ENCODE data around the gene SLMAP. TPM values are rescaled to one million over a fixed set of nuclear protein-coding genes. Genes with fewer than 3 reads are reported as not detected.
"Not testable (repeated sequence)": the region's sequence is repeated elsewhere in the genome, so short reads cannot be mapped to it uniquely, and the experiment has no call there.

SLMAP gene
- polyA plus RNA-seq, 3 donors: 7.8 to 21.8 (median 17.9) TPM

DNA sequence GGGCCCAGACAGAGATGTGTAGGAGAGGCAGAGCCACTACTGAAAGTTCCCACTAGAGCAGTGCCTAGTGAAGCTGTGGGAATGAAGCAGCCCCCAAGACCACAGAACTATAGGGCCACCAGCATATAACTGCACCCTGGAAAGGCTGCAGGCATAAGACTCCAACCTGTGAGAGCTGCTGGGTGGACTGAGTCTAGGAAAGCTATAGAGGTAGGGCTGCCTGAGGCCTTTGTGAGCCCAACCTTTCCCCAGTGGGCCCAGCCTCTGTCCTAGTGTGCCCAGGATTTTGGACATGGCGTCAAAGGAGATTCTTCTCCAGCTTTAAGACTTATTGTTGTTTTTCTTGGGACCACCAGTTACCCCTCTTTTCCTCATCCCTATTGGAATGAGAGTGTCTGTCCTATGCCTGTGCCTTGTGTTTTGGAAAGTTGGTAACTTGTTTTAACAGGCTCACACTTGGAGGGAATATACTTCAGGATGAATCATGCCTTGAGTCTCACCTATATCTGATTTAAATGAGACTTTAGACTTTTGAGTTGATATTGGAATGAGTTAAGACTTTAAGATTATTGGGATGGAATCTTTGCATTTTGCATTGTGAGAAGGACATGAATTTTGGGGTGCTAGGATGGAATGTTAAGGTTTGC lies 28.1 kb downstream of the SLMAP start:
- H3K27ac ChIP-seq (ENCODE audit: low read depth, low read length): no peak overlapping the region
- WGBS, 3 donors: 96 to 100% (median 100%) methylated on average over 1 of the region's 1 CpG

DNA sequence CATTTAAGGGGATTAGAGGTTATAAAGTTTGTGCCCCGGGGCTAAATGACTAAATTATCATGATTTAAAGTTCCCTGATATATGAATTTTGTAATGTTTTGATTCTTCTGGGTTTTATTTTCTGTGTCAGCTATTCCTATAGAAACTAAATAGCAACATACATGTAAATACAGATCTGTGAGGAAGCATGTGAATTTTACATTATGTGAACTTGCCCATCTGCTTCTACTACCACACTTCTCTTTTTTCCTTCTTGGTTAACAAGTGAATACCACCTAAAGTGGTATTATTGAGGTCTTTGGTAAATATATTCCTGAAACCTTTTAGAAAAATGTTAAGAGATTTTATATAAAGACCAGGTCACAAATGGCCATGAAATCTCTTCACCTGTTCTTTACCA lies 29.3 kb downstream of the SLMAP start:
- no peak overlapping the region for H3K27ac ChIP-seq (ENCODE audit: low read depth, low read length)
- WGBS, 3 donors: 73 to 87% (median 74%) methylated on average over 1 of the region's 1 CpG

DNA sequence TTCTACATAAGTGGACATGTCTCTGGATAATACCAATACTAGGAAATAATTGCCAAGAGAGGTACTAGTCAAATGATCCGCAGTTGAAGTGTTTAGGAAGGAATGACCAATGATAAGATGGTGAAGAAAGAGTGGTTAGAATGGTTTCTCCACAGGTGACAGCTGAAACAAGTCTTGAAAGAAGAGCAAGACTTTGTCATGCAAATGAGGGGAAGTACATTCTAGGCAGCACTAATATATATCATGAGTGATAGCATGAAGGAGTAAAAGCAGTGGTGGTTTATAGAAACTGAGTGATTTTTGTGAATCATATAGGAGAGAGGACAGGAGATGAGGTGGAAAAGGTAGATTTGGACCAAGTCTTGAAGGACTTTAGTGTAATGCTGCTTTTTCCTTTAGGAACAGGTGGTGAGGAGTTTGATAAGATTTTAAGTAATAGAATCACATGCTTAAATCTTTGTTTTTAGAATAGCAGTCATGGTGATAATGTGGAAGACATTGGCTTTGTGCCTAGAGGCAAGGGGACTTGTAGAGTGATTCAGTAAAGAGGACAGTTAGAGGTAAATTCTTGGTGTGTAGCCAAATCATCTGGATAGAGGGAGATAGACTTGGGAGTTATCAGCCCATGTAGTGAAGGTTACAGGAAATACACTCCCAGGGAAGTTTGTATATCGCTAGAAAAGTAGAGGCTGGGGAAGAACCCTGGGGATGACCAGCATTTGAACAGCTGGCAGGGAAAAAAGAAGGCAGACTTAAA lies 31.9 kb downstream of the SLMAP start:
- H3K27ac ChIP-seq (ENCODE audit: low read depth, low read length): no peak overlapping the region
- 57 to 76% (median 64%) methylated on average over 2 of the region's 2 CpGs for WGBS, 3 donors

DNA sequence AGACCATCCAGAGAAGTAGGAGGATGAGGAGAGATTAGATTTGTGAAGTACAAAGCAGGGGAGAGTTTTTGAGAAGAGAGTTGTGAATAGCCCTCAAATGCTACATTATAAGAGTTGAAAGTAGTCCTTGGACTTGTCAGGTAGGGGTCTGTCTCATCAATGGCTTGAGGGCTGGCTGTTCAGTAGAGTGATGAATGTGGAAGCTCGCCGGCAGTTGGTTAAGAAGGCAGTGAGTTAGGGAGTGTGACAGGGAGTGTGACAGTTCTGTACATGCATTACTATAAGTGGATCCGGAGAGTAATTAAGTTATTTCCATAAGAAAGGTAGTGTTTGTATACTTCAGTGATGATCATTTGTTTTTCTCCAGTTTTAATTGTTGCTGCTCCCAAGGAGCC lies 32.5 kb downstream of the SLMAP start:
- no peak overlapping the region for H3K27ac ChIP-seq (ENCODE audit: low read depth, low read length)
- WGBS, 3 donors: 85 to 98% (median 89%) methylated on average over 3 of the region's 3 CpGs

DNA sequence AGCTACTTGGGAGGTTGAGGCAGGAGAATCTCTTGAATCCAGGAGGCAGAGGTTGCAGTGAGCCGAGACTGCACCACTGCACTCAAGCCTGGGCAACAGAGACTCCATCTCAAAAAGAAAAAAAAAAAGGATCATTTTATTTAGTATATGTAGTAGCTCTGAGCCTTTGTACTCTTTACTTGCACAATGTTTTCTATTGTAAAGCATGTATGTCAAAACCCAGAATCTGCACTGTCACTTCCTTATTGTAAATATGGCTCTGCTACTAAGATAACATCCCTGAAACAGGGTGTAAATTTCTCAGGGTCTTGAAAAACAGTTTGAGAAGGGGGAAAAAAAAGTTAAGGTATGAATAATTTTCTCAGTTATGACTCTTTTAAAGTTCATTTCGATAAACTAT lies 35.1 kb downstream of the SLMAP start:
- 68 to 86% (median 80%) methylated on average over 2 of the region's 2 CpGs for WGBS, 3 donors
- H3K27ac ChIP-seq (ENCODE audit: low read depth, low read length): no peak overlapping the region

DNA sequence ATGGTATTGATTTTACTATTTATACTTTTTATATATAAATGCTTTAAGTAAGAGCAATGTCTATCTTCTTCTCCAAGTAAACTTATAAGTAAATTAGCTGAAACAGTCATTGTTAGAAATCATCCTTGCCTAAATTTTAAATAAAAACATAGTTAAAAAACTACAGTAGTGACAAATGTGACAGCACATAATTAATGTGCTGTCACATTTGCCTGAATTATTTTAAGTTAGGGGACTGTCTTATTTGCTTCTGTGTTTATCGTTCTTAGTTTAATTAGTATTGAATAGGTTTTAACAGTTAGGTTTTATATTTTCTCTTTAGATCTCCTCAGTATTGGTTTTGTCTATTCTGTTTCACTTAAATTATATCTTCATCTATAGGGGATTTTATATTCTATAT lies 36.1 kb downstream of the SLMAP start:
- H3K27ac ChIP-seq (ENCODE audit: low read depth, low read length): no peak overlapping the region
- WGBS, 3 donors: 76 to 86% (median 76%) methylated on average over 1 of the region's 1 CpG

DNA sequence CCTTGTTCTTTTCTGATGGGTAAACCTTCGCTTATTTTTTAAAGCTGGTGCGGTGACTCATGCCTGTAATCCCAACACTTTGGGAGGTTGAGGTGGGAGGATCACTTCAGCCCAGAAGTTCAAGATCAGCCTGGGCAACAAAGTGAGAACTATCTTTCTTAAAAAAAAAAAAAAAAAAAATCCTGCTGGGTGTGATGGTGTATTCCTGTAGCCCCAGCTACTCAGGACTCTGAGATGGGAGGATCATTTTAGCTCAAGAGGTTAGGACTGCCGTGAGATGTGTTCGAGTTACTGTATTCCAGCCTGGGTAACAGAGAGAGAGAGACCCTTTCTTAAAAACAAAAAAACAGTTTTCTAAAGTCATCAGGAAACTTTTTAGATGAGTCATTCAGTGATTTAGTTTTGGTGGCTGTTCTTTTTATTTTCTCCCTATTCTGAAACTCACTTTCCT lies 37.7 kb downstream of the SLMAP start:
- no peak overlapping the region for H3K27ac ChIP-seq (ENCODE audit: low read depth, low read length)
- 82 to 98% (median 83%) methylated on average over 4 of the region's 4 CpGs for WGBS, 3 donors

DNA sequence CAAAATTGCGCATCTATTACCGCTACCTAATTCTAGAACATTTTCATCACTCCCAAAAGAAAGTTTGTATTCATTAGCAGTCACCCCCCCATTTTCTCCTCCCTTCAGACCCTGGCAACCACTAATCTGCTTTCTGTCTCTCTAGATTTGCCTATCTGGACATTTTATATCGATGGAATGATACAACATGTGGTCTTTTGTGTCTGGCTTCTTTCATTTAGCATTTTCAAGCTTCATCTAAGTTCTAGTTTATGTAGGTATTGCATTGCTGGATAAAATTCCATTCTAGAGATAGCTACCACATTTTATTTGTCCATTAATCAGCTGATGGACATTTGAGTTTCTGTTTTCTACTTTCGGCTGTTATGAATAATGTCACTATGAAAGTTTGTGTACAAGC lies 38.4 kb downstream of the SLMAP start:
- H3K27ac ChIP-seq (ENCODE audit: low read depth, low read length): no peak overlapping the region
- WGBS, 3 donors: 83 to 89% (median 88%) methylated on average over 4 of the region's 4 CpGs

DNA sequence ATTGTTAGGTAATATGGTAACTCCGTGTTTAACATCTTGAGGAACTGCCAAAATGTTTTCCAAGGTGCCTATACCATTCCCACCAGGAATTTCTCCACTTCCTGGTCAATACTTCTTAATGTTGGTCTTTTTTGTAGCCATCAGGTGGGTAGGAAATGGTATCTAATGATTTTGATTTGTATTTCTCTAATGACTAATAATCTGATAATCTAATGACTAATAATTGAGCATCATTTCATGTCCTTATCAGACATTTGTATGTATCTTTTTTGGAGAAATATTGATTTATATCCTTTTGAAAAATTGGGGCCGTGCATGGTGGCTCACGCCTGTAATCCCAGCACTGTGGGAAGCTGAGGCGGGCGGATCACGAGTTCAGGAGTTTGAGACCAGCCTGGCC lies 38.8 kb downstream of the SLMAP start:
- no peak overlapping the region for H3K27ac ChIP-seq (ENCODE audit: low read depth, low read length)
- WGBS, 3 donors: 93 to 96% (median 95%) methylated on average over 6 of the region's 6 CpGs

DNA sequence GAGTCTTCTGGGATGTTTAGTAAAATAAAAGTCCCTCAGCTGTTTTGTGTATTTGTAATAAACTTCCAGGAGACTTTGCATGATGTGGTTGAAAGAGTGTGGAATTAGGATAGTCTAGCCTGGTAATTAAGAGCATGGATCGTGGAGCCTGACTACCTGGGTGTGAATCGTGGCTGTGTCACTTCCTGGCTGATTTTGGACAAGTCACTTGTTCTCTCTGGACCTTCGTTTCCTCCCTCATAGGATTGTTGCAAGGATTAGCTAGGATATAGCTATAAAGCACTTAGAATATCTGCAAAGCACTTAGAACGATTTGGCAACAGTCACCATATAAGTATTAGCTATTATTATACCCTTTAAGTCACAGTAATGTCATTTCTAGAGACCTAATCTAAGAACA lies 40.2 kb downstream of the SLMAP start:
- 43 to 71% (median 57%) methylated on average over 4 of the region's 4 CpGs for whole genome bisulfite sequencing, 3 donors
- H3K27ac ChIP-seq (ENCODE audit: low read depth, low read length): no peak overlapping the region

DNA sequence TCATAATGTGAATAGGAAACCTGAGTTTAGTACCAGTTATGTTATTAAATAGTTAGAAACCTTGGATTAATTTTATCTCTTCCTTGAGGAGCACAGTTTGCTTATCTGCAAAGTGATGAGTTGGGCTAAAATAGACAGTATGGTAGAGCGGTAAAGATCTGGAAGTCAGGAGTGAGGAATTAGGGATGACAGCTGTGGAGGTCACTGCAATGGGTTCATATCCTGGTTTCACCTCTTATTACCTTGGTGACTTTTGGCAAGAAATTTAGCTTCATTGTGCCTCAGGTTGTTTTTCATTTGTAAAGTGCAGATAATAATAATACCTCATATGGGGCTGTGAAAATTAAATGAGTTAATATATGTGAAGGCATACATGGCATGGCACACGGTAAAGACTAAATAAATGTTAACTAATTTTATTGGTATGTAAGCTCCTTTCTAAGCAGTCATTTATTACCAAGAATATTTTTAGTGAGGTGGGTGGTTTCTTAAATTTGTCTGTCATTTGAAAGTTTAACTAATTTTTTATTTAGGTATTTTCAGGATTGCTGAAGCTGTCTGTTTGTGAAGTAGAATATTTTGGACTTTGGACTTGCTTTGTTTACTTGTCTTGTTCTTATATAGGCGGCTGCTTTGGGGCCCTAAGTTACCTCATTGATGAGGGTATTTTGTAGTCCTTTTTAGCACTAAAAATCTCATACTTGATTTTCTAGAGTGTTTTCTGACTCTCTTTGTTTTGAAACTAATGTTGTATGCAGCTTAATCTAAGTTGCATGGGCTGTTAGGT lies 41.8 kb downstream of the SLMAP start:
- no peak overlapping the region for H3K27ac ChIP-seq (ENCODE audit: low read depth, low read length)
- 42 to 94% (median 88%) methylated on average over 3 of the region's 3 CpGs for WGBS, 3 donors

DNA sequence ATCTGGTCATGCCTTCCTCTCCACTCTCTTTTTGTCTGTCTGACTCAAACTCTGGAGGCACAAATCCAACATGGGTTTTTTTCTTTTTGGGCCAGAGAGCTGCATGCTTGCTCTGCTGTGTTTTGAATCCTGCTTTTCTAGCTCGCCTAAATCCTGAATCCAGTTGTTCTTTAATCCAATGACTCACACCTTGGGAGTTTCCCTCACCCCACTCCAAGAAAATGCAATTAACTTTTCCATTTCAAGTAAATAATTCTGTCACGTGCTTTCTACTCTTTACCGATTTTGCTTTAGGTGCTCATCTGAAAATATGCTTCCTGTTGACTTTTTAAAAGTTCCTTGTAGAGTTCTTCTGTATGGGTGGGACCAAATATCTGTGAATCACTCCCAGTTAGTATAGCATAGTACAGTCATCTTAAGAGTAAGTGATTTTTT lies 47.6 kb downstream of the SLMAP start:
- no peak overlapping the region for H3K27ac ChIP-seq (ENCODE audit: low read depth, low read length)

DNA sequence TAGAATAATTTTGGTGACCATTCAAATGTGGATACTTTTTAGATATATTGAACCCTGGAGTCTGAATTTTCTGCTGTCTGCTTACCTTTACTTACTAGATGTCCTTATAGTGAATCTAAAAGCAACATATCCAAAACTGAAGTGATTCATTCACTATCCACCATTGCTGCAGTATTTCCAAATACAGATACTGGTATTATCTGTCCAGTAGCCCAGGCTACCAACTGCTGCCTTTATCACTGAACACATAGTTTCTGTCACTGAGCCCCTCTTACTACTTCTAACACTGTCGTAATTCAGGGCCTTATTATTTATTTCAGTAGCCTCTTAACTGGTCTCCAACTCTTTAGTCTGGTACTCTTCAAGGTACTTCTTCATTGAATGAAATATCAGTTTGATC lies 49.2 kb downstream of the SLMAP start:
- no peak overlapping the region for H3K27ac ChIP-seq (ENCODE audit: low read depth, low read length)
- 94 to 100% (median 100%) methylated on average over 1 of the region's 1 CpG for WGBS, 3 donors

More for the DNA sequence above, 47.6 kb downstream of the SLMAP start:
- WGBS, 3 donors: 2 to 14% (median 13%) methylated on average over 3 of the region's 3 CpGs

DNA sequence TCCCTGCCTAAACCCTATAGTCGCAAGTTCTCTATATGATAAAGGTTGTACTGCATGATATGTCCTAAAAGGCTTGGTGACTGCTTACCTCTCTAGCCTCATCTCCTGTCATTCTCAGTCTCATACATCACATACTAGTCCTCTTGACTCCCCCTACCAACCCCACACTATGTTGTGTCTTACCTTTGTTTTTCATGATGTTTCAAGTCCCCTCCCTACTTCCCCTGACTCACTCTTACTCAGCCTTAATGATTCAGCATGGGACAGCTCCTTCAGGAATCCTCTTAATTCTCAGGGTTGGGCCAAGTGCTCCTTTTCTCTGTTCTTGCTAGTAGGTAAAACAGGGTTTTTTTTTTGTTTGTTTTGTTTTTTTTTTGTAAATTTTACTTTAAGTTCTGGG lies 49.6 kb downstream of the SLMAP start:
- H3K27ac ChIP-seq (ENCODE audit: low read depth, low read length): no peak overlapping the region
- WGBS, 3 donors: 100% methylated on average over 1 of the region's 1 CpG

DNA sequence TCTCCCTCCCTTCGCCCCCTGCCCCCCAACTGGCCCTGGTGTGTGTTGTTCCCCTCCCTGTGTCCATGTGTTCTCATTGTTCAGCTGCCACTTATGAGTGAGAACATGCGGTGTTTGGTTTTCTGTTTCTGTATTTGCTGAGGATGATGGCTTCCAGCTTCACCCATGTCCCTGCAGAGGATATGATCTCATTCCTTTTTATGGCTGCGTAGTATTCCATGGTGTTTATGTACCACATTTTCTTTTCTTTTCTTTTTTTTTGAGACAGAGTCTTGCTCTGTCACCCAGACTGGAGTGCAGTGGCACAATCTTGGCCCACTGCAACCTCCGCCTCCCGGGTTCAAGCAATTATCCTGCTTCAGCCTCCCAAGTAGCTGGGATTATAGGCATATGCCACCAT lies 50.1 kb downstream of the SLMAP start:
- not testable (repeated sequence) for H3K27ac ChIP-seq (ENCODE audit: low read depth, low read length)
- WGBS, 3 donors: 95 to 98% (median 97%) methylated on average over 5 of the region's 5 CpGs

DNA sequence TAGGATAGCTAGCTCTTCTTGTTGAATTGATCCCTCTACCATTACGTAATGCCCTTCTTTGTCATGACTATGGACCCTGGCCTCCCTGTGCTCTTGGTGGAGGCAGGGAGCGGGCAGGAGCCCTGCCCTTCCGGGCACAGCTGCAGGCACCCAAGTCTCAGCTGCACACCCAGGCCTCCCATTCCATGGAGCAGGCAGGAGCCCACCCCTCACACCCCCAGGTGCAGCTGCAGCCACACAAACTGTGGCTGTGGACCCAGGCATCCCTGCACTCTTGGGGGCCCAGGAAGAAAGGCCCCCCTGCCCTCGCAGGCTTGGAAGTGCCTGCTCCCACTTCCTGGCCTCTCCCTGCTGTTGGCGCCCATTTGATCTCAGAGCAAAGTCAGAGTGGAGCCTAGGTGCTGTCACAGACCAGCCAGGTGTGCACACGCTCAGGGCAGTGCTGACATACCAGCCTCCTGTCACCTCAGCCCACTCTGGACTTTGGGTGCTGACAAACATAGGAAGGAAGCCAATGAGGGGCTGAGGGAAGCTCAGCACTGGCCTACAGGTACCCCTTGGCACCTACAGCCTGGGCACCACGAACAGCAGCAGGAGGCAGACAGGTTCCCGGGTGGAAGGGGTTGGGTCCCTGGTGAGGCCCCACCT lies 53.0 kb downstream of the SLMAP start:
- WGBS, 3 donors: 91 to 96% (median 95%) methylated on average over 8 of the region's 8 CpGs
- no peak overlapping the region for H3K27ac ChIP-seq (ENCODE audit: low read depth, low read length)

DNA sequence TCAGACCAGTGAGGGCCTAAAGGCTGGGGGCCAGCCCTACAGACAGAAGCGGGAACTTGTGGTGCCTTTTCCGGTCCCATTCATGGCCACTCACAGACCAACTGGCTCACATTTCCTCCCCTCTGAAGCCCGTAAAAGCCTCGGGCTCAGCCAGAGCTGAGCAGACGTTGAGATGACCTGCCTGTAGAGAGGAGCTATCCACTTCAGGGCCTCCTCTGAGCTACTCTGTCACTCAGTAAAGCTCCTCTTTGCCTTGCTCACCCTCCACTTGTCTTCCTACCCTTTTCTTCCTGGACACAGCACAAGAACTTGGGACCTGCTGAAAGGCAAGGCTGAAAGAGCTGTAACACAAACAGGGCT lies 53.5 kb downstream of the SLMAP start:
- no peak overlapping the region for H3K27ac ChIP-seq (ENCODE audit: low read depth, low read length)
- WGBS, 3 donors: 89 to 98% (median 92%) methylated on average over 5 of the region's 5 CpGs

DNA sequence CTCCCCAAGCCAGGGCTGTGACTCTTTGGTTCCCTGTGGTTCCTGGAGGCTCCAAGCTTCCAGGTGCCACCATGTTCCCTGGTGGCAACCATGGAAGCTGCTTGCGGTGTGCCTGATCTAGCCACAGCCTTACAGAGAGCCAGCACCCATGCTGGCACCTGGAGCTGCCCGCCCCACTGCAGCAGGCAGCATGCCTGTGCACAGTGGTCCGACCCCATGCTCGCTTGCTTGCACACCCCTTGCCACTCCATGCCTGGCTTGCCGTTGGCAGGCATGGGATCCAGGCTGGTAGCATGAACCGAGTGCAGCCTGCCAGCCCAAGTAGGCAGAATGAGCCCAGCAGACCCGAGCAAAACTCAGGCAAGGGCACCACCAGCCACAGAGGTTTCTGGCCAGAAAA lies 53.9 kb downstream of the SLMAP start:
- H3K27ac ChIP-seq (ENCODE audit: low read depth, low read length): no peak overlapping the region
- WGBS, 3 donors: 90 to 91% (median 91%) methylated on average over 7 of the region's 7 CpGs
